HepG2 (cell line): ENCODE data around the gene CACNA1H. TPM values are rescaled to one million over a fixed set of nuclear protein-coding genes. Genes with fewer than 3 reads are reported as not detected.

Experiments used
- ATAC-seq: fragments of 200-7000 bp; cut with Tn5 transposase; 3 replicates; pipeline ENCODE4 v1.9.1; 2020; ENCODE audit warnings: mild to moderate bottlenecking, moderate library complexity
- BruUV-seq: library from RNA; stranded (reverse); fragments of 400-500 nt; replicated peaks from 2 replicates; lab custom pipeline; 2021; lab: Mats Ljungman, UMichigan
- CTCF ChIA-PET: fragments of 300-600 bp; formaldehyde crosslinking; extraction: SDS; loops from one replicate; lab custom pipeline; 2021; ENCODE audit warnings: low total read pairs, inconsistent platforms, low intra/inter-chr PET ratio; lab: Yijun Ruan, JAX
- POLR2A ChIA-PET: fragments of 350-600 bp; sonication (Branson Sonifier 250); formaldehyde crosslinking; loops from one replicate; lab custom pipeline; 2020; ENCODE audit warnings: antibody characterized with exemption, inconsistent platforms; lab: Yijun Ruan, JAX
- DNase-seq: peaks from one replicate; pipeline ENCODE4 v3.0.0-alpha.2; 2015; ENCODE audit warnings: low spot score
- FAIRE-seq: peaks from 3 replicates; lab custom pipeline; 2011; peaks lifted over from hg19 to GRCh38; lab: Jason Lieb, UNC
- H2AFZ ChIP-seq: one replicate; pipeline ENCODE4 v1.6.1; 2011; ENCODE audit warnings: low read length, inconsistent platforms
- H3K27ac ChIP-seq: fragments of 300-600 bp; 3 replicates; pipeline ENCODE4 v1.8.0; 2011; ENCODE audit warnings: mixed run types, mild to moderate bottlenecking, mixed read lengths, low read length, inconsistent platforms; ENCODE audit not compliant: insufficient read depth; ENCODE audit errors: extremely low read length
- H3K27me3 ChIP-seq, 2 experiments: fragments of 200-600 bp in 1 of 2; 2 replicates in 1 of 2; 3 replicates in 1 of 2; pipeline versions ENCODE4 v1.6.0 to v1.8.0; 2011; ENCODE audit warnings: low read length in 2 of 2, mild to moderate bottlenecking in 2 of 2, moderate library complexity in 2 of 2, inconsistent platforms in 1 of 2; ENCODE audit not compliant: insufficient read depth in 2 of 2, control insufficient read depth in 1 of 2
- H3K36me3 ChIP-seq, 2 experiments: fragments of 200-600 bp in 1 of 2; replicated peaks in 1 of 2; 2 replicates in 1 of 2; 3 replicates in 1 of 2; pipeline versions ENCODE4 v1.5.1 to v1.8.0; 2011; ENCODE audit warnings: low read length in 2 of 2, inconsistent platforms in 1 of 2; ENCODE audit not compliant: insufficient read depth in 2 of 2, control insufficient read depth in 1 of 2
- H3K4me1 ChIP-seq: 2 replicates; pipeline ENCODE4 v1.5.1; 2012; ENCODE audit warnings: low read length, inconsistent platforms; ENCODE audit not compliant: insufficient read depth
- H3K4me2 ChIP-seq: 2 replicates; pipeline ENCODE4 v1.6.0; 2011; ENCODE audit warnings: low read depth, low read length, inconsistent platforms
- H3K4me3 ChIP-seq, 3 experiments: fragments of 200-600 bp in 1 of 3; sonication (generic), shearing (Covaris generic) in 1 of 3; replicated peaks in 1 of 3; 2 replicates each; pipeline ENCODE4 v1.5.1; 2011 to 2016; ENCODE audit warnings: low read length in 3 of 3, inconsistent platforms in 2 of 3, low read depth in 2 of 3, mild to moderate bottlenecking in 2 of 3, control low read depth in 1 of 3, mixed read lengths in 1 of 3; ENCODE audit not compliant: insufficient read depth in 1 of 3
- H3K79me2 ChIP-seq: one replicate; pipeline ENCODE4 v1.6.1; 2011; ENCODE audit warnings: low read length, inconsistent platforms; ENCODE audit not compliant: insufficient read depth
- H3K9ac ChIP-seq: 2 replicates; pipeline ENCODE4 v1.6.0; 2011; ENCODE audit warnings: mild to moderate bottlenecking, low read depth, low read length, inconsistent platforms; ENCODE audit not compliant: insufficient read depth
- H3K9me3 ChIP-seq: 2 replicates; pipeline ENCODE4 v1.5.1; 2012; ENCODE audit warnings: mild to moderate bottlenecking, low read length
- H4K20me1 ChIP-seq: 2 replicates; pipeline ENCODE4 v1.6.0; 2011; ENCODE audit warnings: inconsistent platforms, mild to moderate bottlenecking, low read length, moderate library complexity; ENCODE audit not compliant: insufficient read depth
- ATF7 ChIP-seq, 2 experiments: fragments of 450-650 bp in 1 of 2; sonication (generic) in 1 of 2; formaldehyde crosslinking in 1 of 2; IDR thresholded peaks; 2 replicates each; pipeline versions ENCODE4 v1.4.0 to v1.6.1; 2016 to 2020; ENCODE audit warnings: antibody characterized with exemption in 1 of 2, mild to moderate bottlenecking in 1 of 2, missing genetic modification reagents in 1 of 2
- ATM ChIP-seq: fragments of 450-650 bp; IDR thresholded peaks from 2 replicates; pipeline ENCODE4 v1.7.1; 2017; ENCODE audit warnings: mild to moderate bottlenecking, borderline replicate concordance
- GATAD2A ChIP-seq: IDR thresholded peaks from 2 replicates; pipeline ENCODE4 v1.6.1; 2016
- GFI1 ChIP-seq: sonication (generic); formaldehyde crosslinking; IDR thresholded peaks from 2 replicates; pipeline ENCODE4 v1.5.0; 2020; ENCODE audit warnings: missing genetic modification reagents, mild to moderate bottlenecking, borderline replicate concordance
- GMEB1 ChIP-seq: sonication (generic); formaldehyde crosslinking; IDR thresholded peaks from 2 replicates; pipeline ENCODE4 v1.5.1; 2020; ENCODE audit warnings: missing genetic modification reagents, mild to moderate bottlenecking, borderline replicate concordance
- HIVEP1 ChIP-seq: sonication (generic); formaldehyde crosslinking; IDR thresholded peaks from 2 replicates; pipeline ENCODE4 v1.4.0; 2020; ENCODE audit warnings: mild to moderate bottlenecking, missing genetic modification reagents
- KDM5B ChIP-seq: sonication (generic); formaldehyde crosslinking; IDR thresholded peaks from 2 replicates; pipeline ENCODE4 v1.4.0; 2020; ENCODE audit warnings: missing genetic modification reagents, mild to moderate bottlenecking, borderline replicate concordance
- NCOR1 ChIP-seq: fragments of 200-600 bp; sonication (generic); IDR thresholded peaks from 2 replicates; pipeline ENCODE4 v1.7.0; 2017; ENCODE audit warnings: antibody characterized with exemption, low read length, borderline replicate concordance
- NONO ChIP-seq, 2 experiments: fragments of 450-650 bp in 1 of 2; sonication (generic) in 1 of 2; formaldehyde crosslinking in 1 of 2; IDR thresholded peaks in 1 of 2; conservative IDR thresholded peaks in 1 of 2; 2 replicates each; pipeline versions ENCODE4 v1.6.1 to v1.8.0; 2017 to 2022; ENCODE audit warnings: mild to moderate bottlenecking in 1 of 2, missing genetic modification reagents in 1 of 2, moderate library complexity in 1 of 2
- NR2C2 ChIP-seq: sonication (generic); formaldehyde crosslinking; IDR thresholded peaks from 2 replicates; pipeline ENCODE4 v1.4.0; 2020; ENCODE audit warnings: missing genetic modification reagents, mild to moderate bottlenecking, moderate library complexity, borderline replicate concordance
- PCBP1 ChIP-seq: fragments of 200-400 bp; formaldehyde crosslinking; IDR thresholded peaks from 2 replicates; pipeline ENCODE4 v1.6.1; 2017; ENCODE audit warnings: mild to moderate bottlenecking, low read depth, low read length, borderline replicate concordance
- RXRA ChIP-seq: sonication (generic); formaldehyde crosslinking; IDR thresholded peaks from 2 replicates; pipeline ENCODE4 v1.5.1; 2020; ENCODE audit warnings: missing genetic modification reagents
- ZNF274 ChIP-seq: sonication (generic); formaldehyde crosslinking; IDR thresholded peaks from 2 replicates; pipeline ENCODE4 v1.5.1; 2020; ENCODE audit warnings: mild to moderate bottlenecking, missing genetic modification reagents
- ZNF292 ChIP-seq: sonication (generic); formaldehyde crosslinking; IDR thresholded peaks from 2 replicates; pipeline ENCODE4 v1.8.1; 2022; ENCODE audit warnings: mild to moderate bottlenecking, low read depth, missing genetic modification reagents, borderline replicate concordance
- ZNF326 ChIP-seq: sonication (generic); formaldehyde crosslinking; IDR thresholded peaks from 2 replicates; pipeline ENCODE4 v1.4.0; 2020; ENCODE audit warnings: missing genetic modification reagents, borderline replicate concordance
- ZNF619 ChIP-seq: sonication (generic); formaldehyde crosslinking; IDR thresholded peaks from 2 replicates; pipeline ENCODE4 v1.4.0; 2020; ENCODE audit warnings: mild to moderate bottlenecking, missing genetic modification reagents
- ZNF883 ChIP-seq: sonication (generic); formaldehyde crosslinking; IDR thresholded peaks from 2 replicates; pipeline ENCODE4 v1.5.1; 2020; ENCODE audit warnings: mild to moderate bottlenecking, missing genetic modification reagents; ENCODE audit errors: not compliant biosample characterization
- ZSCAN29 ChIP-seq: sonication (generic); formaldehyde crosslinking; conservative IDR thresholded peaks from 2 replicates; pipeline ENCODE4 v1.4.0; 2020; ENCODE audit warnings: mild to moderate bottlenecking, missing genetic modification reagents
- WGBS: methylation state at CpG from one replicate; pipeline ENCODE4 v1.1.6; 2017; ENCODE audit warnings: low lambda C conversion rate; 5-methylcytosine and 5-hydroxymethylcytosine counted together
- in situ Hi-C: cut with HindIII; loops from 2 replicates; pipeline ENCODE4 v1.10.0; 2017; ENCODE audit warnings: low pct_unique_long_range_greater_than_20kb; ENCODE audit not compliant: extremely low pct_ligation_motif_present
- intact Hi-C: fragments of 100-400 bp; cut with micrococcal nuclease; formaldehyde crosslinking; loops from one replicate; pipeline ENCODE4 v1.10.0; 2022; ENCODE audit not compliant: unreplicated experiment
- polyA plus RNA-seq, 8 experiments: library from polyadenylated mRNA; depleted of rRNA in 3 of 8; stranded (reverse) in 7 of 8; unstranded in 1 of 8; fragments of >200 nt; fragmentation: Illumina TruSeq in 4 of 8; extraction: Trizol in 4 of 8; gene quantifications; 2 replicates each; pipeline versions ENCODE4 v1.2.1 to v1.2.3, GENCODE V29; 2011 to 2016; ENCODE audit warnings: low read depth in 4 of 8, missing spikeins in 1 of 8, mixed read lengths in 1 of 8; ENCODE audit not compliant: insufficient read depth in 1 of 8
- total RNA-seq, 5 experiments: library from RNA; depleted of rRNA; stranded (reverse); fragments of >200 nt; fragmentation: Illumina TruSeq; extraction: Trizol; gene quantifications; 2 replicates each; pipeline ENCODE4 v1.2.3, GENCODE V29; 2016; ENCODE audit warnings: low read depth in 1 of 5

CACNA1H gene
- total and polyA plus RNA-seq, 2 of the 13 experiments (the other 11 are each of a cell fraction or from before 2014, with no cell fraction given) = 0.40 to 1.8 TPM

- Histone ChIP-seq H3K27me3 (peaks cover 27 to 82% of the 10 kb centered on the region in 2 experiments), H4K20me1 (peaks cover 3% of the 10 kb centered on the region; the same call in 1 of the 2 replicates), H3K9me3 (no peaks in the 10 kb centered on the region), H3K79me2 (no peaks in the 10 kb centered on the region), H3K36me3 (no peaks in the 10 kb centered on the region), H3K9ac (no peak overlapping the region), H3K27ac (no peak overlapping the region), H2AFZ (no peak overlapping the region), H3K4me2 (no peak overlapping the region), H3K4me1 (0 out of 2 replicates have a peak, but pooled peaks cover under 1% of the 10 kb centered on the region), H3K4me3 (no peak overlapping the region)
- no peak for ATAC-seq
- intact Hi-C loops = loop anchor here (1.0 kb wide), 1 partner anchor 88 kb away; no protein-coding TSS in a partner anchor
- TF ChIP-seq GMEB1 (no peak), KDM5B (0 out of 2 replicates have a peak, but pooled peaks have one; percentile 5)
- CTCF ChIA-PET = interaction anchor here (1.0 to 2.7 kb wide), 2 partner anchors 49 to 77 kb away, joined by 6 to 10 read pairs; no protein-coding TSS in a partner anchor
- in situ Hi-C loops = no loop called here
- BruUV-seq = no TSS peak
- WGBS = 38% methylated on average over 4 of the region's 16 CpGs
- no peak for DNase-seq
- POLR2A ChIA-PET = no interaction called here
- no peak for FAIRE-seq
Measured at GRCh38 chr16:1106659-1107058, 46.2 kb upstream of the CACNA1H start.

GRCh38 chr16:1107141-1107540, 45.8 kb upstream of the CACNA1H start:
- no peak for DNase-seq
- no peak for ATAC-seq
- FAIRE-seq = no peak
- Histone ChIP-seq H2AFZ (no peak overlapping the region), H3K4me3 (no peak overlapping the region), H3K9ac (no peak overlapping the region), H3K9me3 (no peaks in the 10 kb centered on the region), H3K36me3 (no peaks in the 10 kb centered on the region), H3K4me1 (peaks cover 6% of the 10 kb centered on the region), H3K79me2 (no peaks in the 10 kb centered on the region), H3K27me3 (peaks cover 30 to 86% of the 10 kb centered on the region in 2 experiments), H3K4me2 (no peak overlapping the region), H4K20me1 (peaks cover 3% of the 10 kb centered on the region; the same call in 1 of the 2 replicates), H3K27ac (no peak overlapping the region)
- POLR2A ChIA-PET = no interaction called here
- no CpG with 5 or more reads among the region's 22 CpGs for WGBS
- in situ Hi-C loops (no loop called here), intact Hi-C loops (no loop called here)
- CTCF ChIA-PET = interaction anchor here (1.0 to 2.7 kb wide), 2 partner anchors 49 to 77 kb away, joined by 6 to 10 read pairs; no protein-coding TSS in a partner anchor
- no TSS peak for BruUV-seq
- TF ChIP-seq GATAD2A (CRISPR knock-in tag) (no peak), ZNF883 (CRISPR knock-in tag) (no peak), NR2C2 (CRISPR knock-in tag) (no peak), GFI1 (no peak), ATF7 (IDR thresholded peaks at IDR 0.05) (no peak), ATF7 (CRISPR knock-in tag; IDR thresholded peaks at IDR 0.05) (no peak), RXRA (CRISPR knock-in tag) (no peak), ZNF274 (CRISPR knock-in tag) (no peak), ZSCAN29 (CRISPR knock-in tag) (no peak), ATM (no peak), NONO (IDR thresholded peaks at IDR 0.05) (no peak), NONO (CRISPR knock-in tag; conservative IDR thresholded peaks at IDR 0.05) (no peak), ZNF292 (CRISPR knock-in tag) (no peak), ZNF619 (CRISPR knock-in tag) (no peak), PCBP1 (no peak), NCOR1 (no peak), ZNF326 (no peak), HIVEP1 (CRISPR knock-in tag) (no peak)
